Lower lobe of right lung (tissue), 2 donors: ENCODE data around the gene UNC45A. TPM values are rescaled to one million over a fixed set of nuclear protein-coding genes. Genes with fewer than 3 reads are reported as not detected.

Experiments
- ATAC-seq, 2 donors: fragments of 200-7000 bp; cut with Tn5 transposase; one replicate each; pipeline ENCODE4 v1.9.1; 2020 to 2022; ENCODE audit warnings: mild to moderate bottlenecking in 2 of 2, moderate library complexity in 2 of 2
- DNase-seq: peaks from one replicate; pipeline ENCODE4 v3.0.0-alpha.2; 2020
- H3K27ac ChIP-seq: fragments of 200-600 bp; one replicate; pipeline ENCODE4 v1.8.0; 2022
- H3K27me3 ChIP-seq: fragments of 200-600 bp; one replicate; pipeline ENCODE4 v1.8.0; 2022; ENCODE audit warnings: low read depth
- H3K36me3 ChIP-seq: fragments of 200-600 bp; one replicate; pipeline ENCODE4 v1.8.0; 2022; ENCODE audit warnings: mild to moderate bottlenecking
- H3K4me1 ChIP-seq: fragments of 200-600 bp; one replicate; pipeline ENCODE4 v1.8.0; 2022
- H3K4me3 ChIP-seq: fragments of 200-600 bp; one replicate; pipeline ENCODE4 v1.8.0; 2022; ENCODE audit warnings: mild to moderate bottlenecking
- H3K9me3 ChIP-seq: fragments of 200-600 bp; one replicate; pipeline ENCODE4 v1.8.0; 2022
- intact Hi-C: fragments of 100-400 bp; cut with DNase I; formaldehyde crosslinking; loops from one replicate; pipeline ENCODE4 v1.11.0; 2022
- total RNA-seq: library from RNA; stranded (reverse); fragmentation: NEBNext Ultra II Directional; extraction: Animal tissue kit (Norgen Biotek cat#: 25700); gene quantifications from one replicate; pipeline ENCODE4 v1.2.1, GENCODE V29; 2021
- TF ChIP-seq, protein P1 (sequence below): fragments of 200-600 bp; IDR thresholded peaks from one replicate; pipeline ENCODE4 v1.8.0; 2022; ENCODE audit warnings: antibody characterized with exemption, mild to moderate bottlenecking
- donor health status: DM: no; HTN: yes; CAD: no; lungs with severe emphysema.

UNC45A gene
- total RNA-seq, 1 donor from 2014 or later, result 50.4 TPM

DNA sequence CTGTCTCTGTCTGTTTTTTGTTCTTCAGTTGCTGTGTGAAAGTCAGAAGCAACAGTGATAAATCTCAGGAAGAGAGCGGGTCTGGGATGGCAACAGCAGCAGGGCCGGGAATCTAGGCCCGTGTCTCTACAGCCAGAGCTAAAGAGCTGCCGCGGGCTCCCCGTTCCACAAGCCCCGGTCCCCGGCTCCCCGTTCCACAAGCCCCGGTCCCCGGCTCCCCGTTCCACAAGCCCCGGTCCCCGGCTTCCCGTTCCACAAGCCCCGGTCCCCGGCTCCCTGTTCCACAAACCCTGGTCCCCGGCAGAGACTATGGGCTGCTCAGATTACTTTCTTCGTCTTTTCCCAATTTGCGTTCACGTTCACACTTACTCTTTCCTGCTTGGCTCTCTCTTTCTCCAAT lies 39.1 kb downstream of the UNC45A start:
- TF ChIP-seq, protein P1, sequence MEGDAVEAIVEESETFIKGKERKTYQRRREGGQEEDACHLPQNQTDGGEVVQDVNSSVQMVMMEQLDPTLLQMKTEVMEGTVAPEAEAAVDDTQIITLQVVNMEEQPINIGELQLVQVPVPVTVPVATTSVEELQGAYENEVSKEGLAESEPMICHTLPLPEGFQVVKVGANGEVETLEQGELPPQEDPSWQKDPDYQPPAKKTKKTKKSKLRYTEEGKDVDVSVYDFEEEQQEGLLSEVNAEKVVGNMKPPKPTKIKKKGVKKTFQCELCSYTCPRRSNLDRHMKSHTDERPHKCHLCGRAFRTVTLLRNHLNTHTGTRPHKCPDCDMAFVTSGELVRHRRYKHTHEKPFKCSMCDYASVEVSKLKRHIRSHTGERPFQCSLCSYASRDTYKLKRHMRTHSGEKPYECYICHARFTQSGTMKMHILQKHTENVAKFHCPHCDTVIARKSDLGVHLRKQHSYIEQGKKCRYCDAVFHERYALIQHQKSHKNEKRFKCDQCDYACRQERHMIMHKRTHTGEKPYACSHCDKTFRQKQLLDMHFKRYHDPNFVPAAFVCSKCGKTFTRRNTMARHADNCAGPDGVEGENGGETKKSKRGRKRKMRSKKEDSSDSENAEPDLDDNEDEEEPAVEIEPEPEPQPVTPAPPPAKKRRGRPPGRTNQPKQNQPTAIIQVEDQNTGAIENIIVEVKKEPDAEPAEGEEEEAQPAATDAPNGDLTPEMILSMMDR, result no peak
- intact Hi-C loops, result no loop called here
- Histone ChIP-seq H3K9me3 (no peaks in the 10 kb centered on the region), H3K36me3 (no peaks in the 10 kb centered on the region), H3K4me1 (no peaks in the 10 kb centered on the region), H3K27ac (no peak overlapping the region), H3K27me3 (no peaks in the 10 kb centered on the region), H3K4me3 (no peak overlapping the region)
- no peak for ATAC-seq
- no peak for DNase-seq

DNA sequence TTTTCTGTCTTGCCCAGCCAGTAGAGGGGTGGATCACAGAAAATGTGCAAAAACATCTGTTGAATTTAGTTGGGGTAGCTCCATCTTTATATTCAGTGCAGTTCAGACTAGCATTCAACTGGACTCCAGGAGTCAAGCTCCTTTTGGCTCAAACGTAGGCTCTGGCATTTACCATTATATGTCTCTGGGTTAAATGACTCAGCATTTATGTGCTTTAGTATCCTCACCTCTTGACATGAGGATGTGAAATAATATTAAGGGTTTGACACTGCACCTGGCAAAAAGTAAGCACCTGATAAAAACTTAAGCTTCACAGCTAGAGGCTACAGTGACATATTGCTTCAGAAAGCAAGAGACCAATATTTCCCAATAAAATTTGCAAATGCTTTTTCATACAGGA lies 44.5 kb downstream of the UNC45A start:
- intact Hi-C loops, result no loop called here
- H3K27me3 ChIP-seq, result no peaks in the 10 kb centered on the region

DNA sequence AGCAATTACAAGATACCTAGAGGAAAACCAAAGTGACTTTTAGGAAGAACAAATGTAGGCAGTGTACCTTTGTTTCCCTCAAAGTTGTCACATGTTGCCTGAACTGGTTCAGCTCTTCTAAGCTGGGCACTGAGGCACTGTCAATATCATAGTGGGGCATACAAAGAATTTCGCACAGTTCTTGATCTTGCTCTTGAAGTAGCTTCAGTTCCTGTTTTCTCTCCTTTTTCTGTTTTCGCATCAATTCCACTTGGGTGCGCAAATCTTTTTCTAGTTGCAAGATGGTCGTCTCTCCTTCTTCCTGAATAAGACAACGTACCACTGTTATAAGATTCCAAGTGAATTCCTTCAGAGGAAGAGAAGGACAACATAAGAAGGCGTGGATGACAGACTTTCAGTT lies 46.6 kb downstream of the UNC45A start:
- TF ChIP-seq, protein P1, result no peak
- Histone ChIP-seq H3K27me3 (no peaks in the 10 kb centered on the region), H3K9me3 (no peaks in the 10 kb centered on the region), H3K27ac (no peak overlapping the region), H3K36me3 (peaks cover 4% of the 10 kb centered on the region), H3K4me1 (no peaks in the 10 kb centered on the region), H3K4me3 (no peak overlapping the region)
- intact Hi-C loops, result no loop called here
- DNase-seq, result no peak
- no peak for ATAC-seq

More for the DNA sequence above, 44.5 kb downstream of the UNC45A start:
- Histone ChIP-seq H3K4me1 (no peaks in the 10 kb centered on the region), H3K27ac (no peak overlapping the region), H3K9me3 (no peaks in the 10 kb centered on the region), H3K36me3 (peaks cover 4% of the 10 kb centered on the region), H3K4me3 (no peak overlapping the region)
- ATAC-seq (no peak), DNase-seq (no peak)
- TF ChIP-seq, protein P1, result no peak

DNA sequence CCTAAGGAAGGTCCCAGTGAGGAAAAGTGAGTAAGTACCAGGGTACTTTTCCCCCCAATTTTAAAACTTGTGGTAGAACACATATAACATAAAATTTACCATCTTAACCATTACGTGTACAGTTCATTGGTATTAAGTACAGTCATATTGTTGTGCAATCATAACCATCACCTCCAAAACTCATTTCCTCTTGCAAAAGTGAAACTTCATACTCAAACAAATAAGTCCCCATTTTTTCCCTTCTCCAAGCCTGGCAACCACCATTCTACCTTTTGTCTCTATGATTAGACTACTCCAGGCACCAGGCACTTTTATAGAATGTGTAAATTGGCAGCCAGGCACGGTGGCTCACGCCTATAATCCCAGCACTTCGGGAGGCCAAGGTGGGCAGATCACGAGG lies 47.0 kb downstream of the UNC45A start:
- DNase-seq, result no peak
- Histone ChIP-seq H3K4me3 (no peak overlapping the region), H3K27ac (no peak overlapping the region), H3K4me1 (no peaks in the 10 kb centered on the region), H3K9me3 (no peaks in the 10 kb centered on the region), H3K36me3 (peaks cover 4% of the 10 kb centered on the region), H3K27me3 (no peaks in the 10 kb centered on the region)
- intact Hi-C loops, result no loop called here
- no peak for ATAC-seq
- TF ChIP-seq, protein P1, result no peak

DNA sequence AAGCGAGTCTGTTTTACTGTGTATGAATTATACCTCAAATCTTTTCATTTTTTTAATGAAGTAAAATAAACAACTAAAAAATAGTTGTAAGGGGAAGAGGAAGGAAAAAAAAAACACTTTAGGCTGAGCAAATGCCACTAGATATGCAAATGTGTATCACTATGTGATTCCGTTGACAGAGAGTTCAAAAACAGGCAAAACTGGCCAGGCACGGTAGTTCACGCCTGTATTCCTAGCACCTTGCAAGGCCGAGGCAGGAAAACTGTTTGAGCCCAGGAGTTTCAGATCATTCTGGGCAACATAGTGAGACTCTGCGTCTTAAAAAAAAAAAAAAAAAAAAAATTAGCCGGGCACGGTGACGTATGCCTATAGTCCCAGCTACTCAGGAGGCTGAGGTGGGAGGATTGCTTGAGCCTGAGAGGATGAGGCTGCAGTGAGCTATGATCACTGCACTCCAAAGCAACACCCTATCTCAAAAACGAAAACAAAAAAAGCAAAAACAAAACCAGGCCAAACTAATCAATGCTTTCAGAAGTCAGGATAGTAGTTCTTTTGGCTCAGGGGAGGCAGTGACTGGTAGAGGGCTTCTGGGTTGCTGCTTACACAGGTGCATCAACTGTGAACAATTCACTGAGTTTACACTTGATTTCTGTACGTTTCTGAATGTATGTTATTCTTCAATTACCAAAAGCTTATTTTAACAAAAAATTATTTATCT lies 51.9 kb downstream of the UNC45A start:
- TF ChIP-seq, protein P1, result no peak
- intact Hi-C loops, result no loop called here
- H3K36me3 ChIP-seq, result no peaks in the 10 kb centered on the region
- ATAC-seq (no peak), DNase-seq (no peak)
- no peak overlapping the region for H3K4me3 ChIP-seq
- H3K27me3 ChIP-seq, result no peaks in the 10 kb centered on the region
- no peaks in the 10 kb centered on the region for H3K9me3 ChIP-seq
- no peak overlapping the region for H3K27ac ChIP-seq
- H3K4me1 ChIP-seq, result no peaks in the 10 kb centered on the region
